Endothelial cell of umbilical vein (primary cell): ENCODE measurements around the gene NEURL1B. TPM values are rescaled to one million over a fixed set of nuclear protein-coding genes. Genes with fewer than 3 reads are reported as not detected.

Experiments used
- BruUV-seq: library from RNA; stranded (reverse); fragments of 400-500 nt; replicated peaks from 2 replicates; lab custom pipeline; 2021; lab: Mats Ljungman, UMichigan
- CTCF ChIA-PET: fragments of 300-600, 350-600 bp; sonication (Branson Sonifier 250); formaldehyde crosslinking; loops from one replicate; lab custom pipeline; 2021; ENCODE audit warnings: antibody characterized with exemption, inconsistent platforms; lab: Charles Lee
- POLR2A ChIA-PET: fragments of 300-600, 350-600 bp; sonication (Branson Sonifier 250); formaldehyde crosslinking; loops from one replicate; lab custom pipeline; 2021; ENCODE audit warnings: antibody characterized with exemption, inconsistent platforms; lab: Charles Lee
- DNase-seq: peaks from one replicate; pipeline ENCODE4 v3.0.0-alpha.2; 2011; ENCODE audit warnings: low read depth, low spot score
- FAIRE-seq: peaks from 2 replicates; lab custom pipeline; 2011; peaks lifted over from hg19 to GRCh38; lab: Jason Lieb, UNC
- H2AFZ ChIP-seq: 2 replicates; pipeline ENCODE4 v1.6.0; 2012; ENCODE audit warnings: low read depth, low read length, control low read depth, inconsistent platforms
- H3K27ac ChIP-seq: 2 replicates; pipeline ENCODE4 v1.5.1; 2011; ENCODE audit warnings: low read depth, mild to moderate bottlenecking, control low read depth, low read length, moderate library complexity; ENCODE audit not compliant: insufficient read depth
- H3K27me3 ChIP-seq, 2 experiments: 2 replicates each; pipeline versions ENCODE4 v1.6.0 to v1.6.1; 2011; ENCODE audit warnings: low read length in 2 of 2, mixed read lengths in 1 of 2; ENCODE audit not compliant: control insufficient read depth in 2 of 2, insufficient read depth in 2 of 2
- H3K36me3 ChIP-seq, 2 experiments: 2 replicates in 1 of 2; 3 replicates in 1 of 2; pipeline ENCODE4 v1.5.1; 2011; ENCODE audit warnings: low read length in 2 of 2, mild to moderate bottlenecking in 1 of 2, moderate library complexity in 1 of 2; ENCODE audit not compliant: control insufficient read depth in 2 of 2, insufficient read depth in 2 of 2; ENCODE audit errors: extremely low read depth in 1 of 2
- H3K4me1 ChIP-seq: 3 replicates; pipeline ENCODE4 v1.5.1; 2011; ENCODE audit warnings: mild to moderate bottlenecking, low read length; ENCODE audit not compliant: control insufficient read depth, insufficient read depth; ENCODE audit errors: extremely low read depth
- H3K4me2 ChIP-seq: 2 replicates; pipeline ENCODE4 v1.6.1; 2011; ENCODE audit warnings: low read length, control low read depth, mixed read lengths; ENCODE audit not compliant: insufficient read depth
- H3K4me3 ChIP-seq, 3 experiments: fragments of 200-600 bp in 1 of 3; sonication (generic), shearing (Covaris generic) in 1 of 3; replicated peaks in 1 of 3; 2 replicates each; pipeline ENCODE4 v1.5.1; 2011 to 2016; ENCODE audit warnings: control low read depth in 3 of 3, low read length in 3 of 3, mild to moderate bottlenecking in 2 of 3, inconsistent platforms in 1 of 3, low read depth in 1 of 3, moderate library complexity in 1 of 3; ENCODE audit not compliant: insufficient read depth in 1 of 3
- H3K79me2 ChIP-seq: 2 replicates; pipeline ENCODE4 v1.6.0; 2012; ENCODE audit warnings: low read length, inconsistent platforms; ENCODE audit not compliant: control insufficient read depth, insufficient read depth
- H3K9ac ChIP-seq: replicated peaks from 2 replicates; pipeline ENCODE3; 2011; ENCODE audit warnings: low read length, control low read depth; ENCODE audit not compliant: insufficient read depth; ENCODE audit errors: extremely low read depth
- H3K9me1 ChIP-seq: replicated peaks from 3 replicates; pipeline ENCODE4 v1.6.0; 2011; ENCODE audit warnings: mild to moderate bottlenecking, low read length; ENCODE audit not compliant: control insufficient read depth, insufficient read depth; ENCODE audit errors: extremely low read depth
- H3K9me3 ChIP-seq: replicated peaks from 2 replicates; pipeline ENCODE4 v1.5.1; 2012; ENCODE audit warnings: low read length, inconsistent platforms; ENCODE audit not compliant: control insufficient read depth, insufficient read depth
- H4K20me1 ChIP-seq: replicated peaks from 2 replicates; pipeline ENCODE3; 2011; ENCODE audit warnings: mild to moderate bottlenecking, low read length; ENCODE audit not compliant: control insufficient read depth, insufficient read depth; ENCODE audit errors: extremely low read depth
- EZH2 ChIP-seq: IDR thresholded peaks from 2 replicates; pipeline ENCODE4 v1.6.1; 2012; ENCODE audit warnings: borderline replicate concordance, low read depth, mild to moderate bottlenecking, moderate library complexity, low read length, inconsistent platforms; ENCODE audit not compliant: severe bottlenecking
- FOS ChIP-seq: IDR thresholded peaks from 2 replicates; pipeline ENCODE4 v1.6.1; 2011; ENCODE audit warnings: mild to moderate bottlenecking, low read length, moderate library complexity, borderline replicate concordance; ENCODE audit not compliant: insufficient read depth
- GATA2 ChIP-seq: IDR thresholded peaks from 2 replicates; pipeline ENCODE4 v1.7.0; 2011; ENCODE audit warnings: low read depth, mild to moderate bottlenecking, moderate library complexity, mixed read lengths, low read length; ENCODE audit not compliant: insufficient read length, insufficient read depth
- JUN ChIP-seq: IDR thresholded peaks from 2 replicates; pipeline ENCODE4 v1.6.1; 2011; ENCODE audit warnings: borderline replicate concordance, low read depth; ENCODE audit not compliant: insufficient read length, insufficient read depth
- MYC ChIP-seq: IDR thresholded peaks from one replicate; pipeline ENCODE4 v1.6.1; 2011; ENCODE audit warnings: mild to moderate bottlenecking, low read depth, low read length
- POLR2A ChIP-seq: IDR thresholded peaks from 2 replicates; pipeline ENCODE4 v1.6.1; 2012; ENCODE audit warnings: low read depth, mild to moderate bottlenecking, control low read depth, low read length
- POLR2AphosphoS5 ChIP-seq: IDR thresholded peaks from 2 replicates; pipeline ENCODE4 v1.6.1; 2012; ENCODE audit warnings: low read depth, mild to moderate bottlenecking, control low read depth, low read length, moderate library complexity; ENCODE audit not compliant: insufficient read depth
- dilution Hi-C: fragments of 300-500 bp; cut with MboI; formaldehyde crosslinking; loops from one replicate; pipeline ENCODE4 v1.15.0; 2019; ENCODE audit warnings: low sequenced_read_pairs; ENCODE audit not compliant: extremely low pct_ligation_motif_present
- intact Hi-C: fragments of 100-400 bp; cut with micrococcal nuclease; formaldehyde crosslinking; loops from one replicate; pipeline ENCODE4 v1.10.0; 2022
- polyA plus RNA-seq, 4 experiments: library from polyadenylated mRNA; depleted of rRNA in 3 of 4; stranded (reverse) in 3 of 4; unstranded in 1 of 4; fragments of >200 nt; gene quantifications; 2 replicates each; pipeline versions ENCODE4 v1.2.1 to v1.2.3, GENCODE V29; 2011 to 2012; ENCODE audit warnings: missing spikeins in 1 of 4
- total RNA-seq: library from RNA; stranded (reverse); gene quantifications from 2 replicates; pipeline ENCODE4 v1.2.3, GENCODE V29; 2021
- TF ChIP-seq, protein P1 (sequence below), 2 donors: IDR thresholded peaks; 1 replicate in 1 of 2; 2 replicates in 1 of 2; pipeline ENCODE4 v1.5.1; 2011; ENCODE audit warnings: low read length in 2 of 2, mild to moderate bottlenecking in 2 of 2, moderate library complexity in 2 of 2, control low read depth in 1 of 2, inconsistent platforms in 1 of 2, low read depth in 1 of 2; ENCODE audit not compliant: insufficient read depth in 1 of 2; ENCODE audit errors: extremely low read depth in 1 of 2
- TF ChIP-seq, protein P2 (sequence below): IDR thresholded peaks from 2 replicates; pipeline ENCODE4 v1.6.1; 2011; ENCODE audit not compliant: insufficient read depth, insufficient read length

Gene NEURL1B
- total and polyA plus RNA-seq, 2 donors (not counting 3 experiments of a cell fraction or from before 2014, with no cell fraction given): 0.44 to 1.6 TPM

DNA sequence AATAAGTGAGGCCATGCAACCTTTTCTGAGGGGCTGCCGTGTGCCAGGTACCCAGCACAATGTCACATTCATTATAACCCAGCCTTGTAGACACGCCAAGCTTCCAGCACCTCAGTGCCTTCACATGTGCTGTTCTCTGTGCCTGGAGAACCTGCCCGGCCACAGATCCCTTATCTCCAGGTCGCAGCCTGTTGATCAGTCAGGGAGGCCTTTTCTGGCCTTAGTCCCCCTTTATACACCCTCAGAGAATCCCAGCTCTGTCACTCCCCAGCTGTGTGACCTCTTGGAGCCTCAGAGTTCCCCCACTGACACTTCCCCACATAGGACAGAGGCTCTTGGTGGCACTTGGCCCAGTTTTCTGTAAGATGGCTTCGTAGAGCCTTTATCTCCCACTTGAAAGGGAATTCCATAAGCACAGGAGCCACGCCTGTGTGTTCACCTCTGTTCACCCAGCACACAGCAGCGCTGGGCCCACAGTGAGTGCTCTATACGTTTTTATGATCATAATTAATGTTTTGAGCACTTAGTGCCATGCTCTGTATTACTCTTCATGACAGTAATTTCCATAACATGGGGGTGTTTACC is 38.7 kb downstream of the NEURL1B start:
- H4K20me1 ChIP-seq: no peaks in the 10 kb centered on the region
- no peak overlapping the region for H3K4me3 ChIP-seq
- DNase-seq (no peak), FAIRE-seq (no peak)
- no peaks in the 10 kb centered on the region for H3K4me1 ChIP-seq
- intact Hi-C loops (no loop called here), dilution Hi-C loops (no loop called here)
- no peak overlapping the region for H3K9ac ChIP-seq
- TF ChIP-seq POLR2AphosphoS5 (no peak), EZH2 (no peak), FOS (no peak), GATA2 (no peak), JUN (no peak), POLR2A (no peak), MYC (no peak)
- TF ChIP-seq, protein P1, sequence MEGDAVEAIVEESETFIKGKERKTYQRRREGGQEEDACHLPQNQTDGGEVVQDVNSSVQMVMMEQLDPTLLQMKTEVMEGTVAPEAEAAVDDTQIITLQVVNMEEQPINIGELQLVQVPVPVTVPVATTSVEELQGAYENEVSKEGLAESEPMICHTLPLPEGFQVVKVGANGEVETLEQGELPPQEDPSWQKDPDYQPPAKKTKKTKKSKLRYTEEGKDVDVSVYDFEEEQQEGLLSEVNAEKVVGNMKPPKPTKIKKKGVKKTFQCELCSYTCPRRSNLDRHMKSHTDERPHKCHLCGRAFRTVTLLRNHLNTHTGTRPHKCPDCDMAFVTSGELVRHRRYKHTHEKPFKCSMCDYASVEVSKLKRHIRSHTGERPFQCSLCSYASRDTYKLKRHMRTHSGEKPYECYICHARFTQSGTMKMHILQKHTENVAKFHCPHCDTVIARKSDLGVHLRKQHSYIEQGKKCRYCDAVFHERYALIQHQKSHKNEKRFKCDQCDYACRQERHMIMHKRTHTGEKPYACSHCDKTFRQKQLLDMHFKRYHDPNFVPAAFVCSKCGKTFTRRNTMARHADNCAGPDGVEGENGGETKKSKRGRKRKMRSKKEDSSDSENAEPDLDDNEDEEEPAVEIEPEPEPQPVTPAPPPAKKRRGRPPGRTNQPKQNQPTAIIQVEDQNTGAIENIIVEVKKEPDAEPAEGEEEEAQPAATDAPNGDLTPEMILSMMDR (IDR thresholded peaks at IDR 0.05; ENCODE audit: extremely low read depth in 1 of 2, insufficient read depth in 1 of 2, low read depth in 1 of 2, low read length in 2 of 2): no peak
- TF ChIP-seq, protein P2, sequence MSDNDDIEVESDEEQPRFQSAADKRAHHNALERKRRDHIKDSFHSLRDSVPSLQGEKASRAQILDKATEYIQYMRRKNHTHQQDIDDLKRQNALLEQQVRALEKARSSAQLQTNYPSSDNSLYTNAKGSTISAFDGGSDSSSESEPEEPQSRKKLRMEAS: no peak
- peaks cover 12 to 13% of the 10 kb centered on the region in 2 experiments for H3K27me3 ChIP-seq
- H3K9me1 ChIP-seq: no peaks in the 10 kb centered on the region
- no TSS peak for BruUV-seq
- POLR2A ChIA-PET: no interaction called here
- no peaks in the 10 kb centered on the region for H3K79me2 ChIP-seq
- H3K36me3 ChIP-seq: no peaks in the 10 kb centered on the region
- H3K9me3 ChIP-seq: no peaks in the 10 kb centered on the region
- no peak overlapping the region for H3K4me2 ChIP-seq
- H2AFZ ChIP-seq: no peak overlapping the region
- CTCF ChIA-PET: interaction anchor here (0.6 kb wide), 1 partner anchor 9 kb away, joined by 3 read pairs; no protein-coding TSS in a partner anchor
- H3K27ac ChIP-seq: no peak overlapping the region
